Measurements from ENCODE around the gene WFDC13.

- no peak for TF ChIP-seq SIRT6 (IDR thresholded peaks at IDR 0.05; ENCODE audit: low read length)
- TF ChIP-seq BCL11A (IDR thresholded peaks at IDR 0.05; ENCODE audit: low read depth in 2 of 2, low read length in 2 of 2) = no peak
- no peak for TF ChIP-seq SIN3A (conservative IDR thresholded peaks at IDR 0.05 in 1 of 2, IDR thresholded peaks at IDR 0.05 in 1 of 2; ENCODE audit: low read depth in 1 of 2, low read length in 2 of 2)
- no peak for TF ChIP-seq NRF1 (IDR thresholded peaks at IDR 0.05; ENCODE audit: low read depth, low read length)
- TF ChIP-seq SP1 (IDR thresholded peaks at IDR 0.05; ENCODE audit: low read depth, low read length) = no peak
Observed at GRCh38 chr20:45672765-45673164, 29.1 kb upstream of the WFDC13 start.

Measured in H1 (cell line).